Ovary (tissue), 9 donors: ENCODE measurements around the gene ACTL6A. TPM values are rescaled to one million over a fixed set of nuclear protein-coding genes. Genes with fewer than 3 reads are reported as not detected.

Experiments
- DNase-seq, 5 donors: peaks; one replicate each; pipeline ENCODE4 v3.0.0-alpha.2; 2019 to 2020
- H3K27ac ChIP-seq, 2 donors: fragments of 200-600 bp; one replicate each; pipeline versions ENCODE4 v1.5.1 to v1.8.0; 2019 to 2022
- H3K27me3 ChIP-seq: fragments of 200-600 bp; one replicate; pipeline ENCODE4 v1.8.0; 2022
- H3K36me3 ChIP-seq: fragments of 200-600 bp; sonication (generic); one replicate; pipeline ENCODE4 v1.5.1; 2019
- H3K4me1 ChIP-seq: one replicate; pipeline ENCODE4 v1.8.1; 2013; ENCODE audit warnings: mild to moderate bottlenecking, moderate library complexity; ENCODE audit not compliant: insufficient read depth
- H3K4me3 ChIP-seq: fragments of 200-600 bp; sonication (generic); one replicate; pipeline ENCODE4 v1.5.1; 2017
- H3K9me3 ChIP-seq, 2 donors: fragments of 200-600 bp in 1 of 2; sonication (generic) in 1 of 2; one replicate each; pipeline versions ENCODE4 v1.5.1 to v1.8.1; 2013 to 2019; ENCODE audit warnings: mild to moderate bottlenecking in 1 of 2, moderate library complexity in 1 of 2
- EP300 ChIP-seq: sonication (generic); formaldehyde crosslinking; IDR thresholded peaks from one replicate; pipeline ENCODE4 v1.6.1; 2017; ENCODE audit warnings: antibody characterized with exemption
- POLR2A ChIP-seq: fragments of 450-650 bp; IDR thresholded peaks from one replicate; pipeline ENCODE4 v1.6.1; 2017; ENCODE audit warnings: antibody characterized with exemption, mild to moderate bottlenecking, moderate library complexity
- WGBS, 3 donors: extraction: QIAGEN DNeasy Blood & Tissue Kit in 1 of 3; methylation state at CpG; one replicate each; pipeline versions ENCODE4 v1.1.5 to v1.1.7; 2013 to 2017; 5-methylcytosine and 5-hydroxymethylcytosine counted together
- intact Hi-C, 4 donors: fragments of 100-400 bp; cut with DNase I; formaldehyde crosslinking; loops; one replicate each; pipeline versions ENCODE4 v1.11.0 to v1.15.1; 2022 to 2023
- polyA plus RNA-seq, 2 donors: library from polyadenylated mRNA; stranded (reverse); fragments of 200-250 nt in 1 of 2; fragments of 350-450 nt in 1 of 2; fragmentation: Illumina TruSeq in 1 of 2; extraction: RNeasy Lipid Tissue Mini Kit (QIAGEN cat#74804) in 1 of 2; gene quantifications; one replicate each; pipeline ENCODE4 v1.2.3, GENCODE V29; 2013 to 2014
- total RNA-seq, 7 donors: library from RNA; depleted of rRNA in 2 of 7; stranded (reverse); fragments of >200 nt in 2 of 7; fragmentation: NEBNext Ultra II Directional in 3 of 7; extraction: Animal tissue kit (Norgen Biotek cat#: 25700) in 3 of 7; gene quantifications; one replicate each; pipeline versions ENCODE4 v1.1.0 to v1.2.4, GENCODE V29; 2016 to 2023
- TF ChIP-seq, protein P1 (sequence below), 3 donors: fragments of 450-650 bp in 2 of 3; fragments of 200-600 bp in 1 of 3; IDR thresholded peaks; one replicate each; pipeline versions ENCODE4 v1.5.1 to v1.8.0; 2016 to 2022; ENCODE audit warnings: antibody characterized with exemption in 3 of 3, mild to moderate bottlenecking in 1 of 3
- donor health status: DM: no; HTN: no; CAD: no; lungs with moderate emphysema.
- donor health status: DM: no; HTN: no; CAD: no.
- donor health status: Bipolar disorder and iron deficiency.
- donor health status: DM: yes; HTN: yes; CAD: no.
- donor health status: DM: no; HTN: no; CAD: no.
- donor health status: DM: yes; HTN: yes; CAD: no.

The ACTL6A gene
- total and polyA plus RNA-seq, 9 donors = 34.6 to 53.0 (median 42.1) TPM

DNA sequence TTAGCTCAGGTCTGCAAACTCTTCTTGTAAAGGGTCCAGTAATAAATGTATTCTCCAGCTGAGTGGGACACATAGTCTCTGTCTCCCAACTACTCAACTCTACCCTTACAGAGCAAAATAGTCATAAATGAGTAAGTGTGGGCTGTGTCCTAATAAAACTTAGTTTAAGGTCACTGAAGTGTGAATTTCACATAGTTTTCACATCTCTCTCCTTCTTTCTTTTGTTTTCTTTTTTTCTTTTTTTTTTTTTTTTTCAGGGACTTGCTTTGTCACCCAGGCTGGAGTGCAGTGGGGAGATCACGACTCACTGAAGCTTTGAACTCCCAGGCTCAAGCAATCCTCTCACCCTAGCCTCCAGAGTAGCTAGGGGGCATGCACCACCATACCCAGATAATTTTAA, 1.9 kb upstream of the ACTL6A start:
- no peak overlapping the region for H3K4me3 ChIP-seq
- TF ChIP-seq POLR2A = no peak
- TF ChIP-seq, protein P1, sequence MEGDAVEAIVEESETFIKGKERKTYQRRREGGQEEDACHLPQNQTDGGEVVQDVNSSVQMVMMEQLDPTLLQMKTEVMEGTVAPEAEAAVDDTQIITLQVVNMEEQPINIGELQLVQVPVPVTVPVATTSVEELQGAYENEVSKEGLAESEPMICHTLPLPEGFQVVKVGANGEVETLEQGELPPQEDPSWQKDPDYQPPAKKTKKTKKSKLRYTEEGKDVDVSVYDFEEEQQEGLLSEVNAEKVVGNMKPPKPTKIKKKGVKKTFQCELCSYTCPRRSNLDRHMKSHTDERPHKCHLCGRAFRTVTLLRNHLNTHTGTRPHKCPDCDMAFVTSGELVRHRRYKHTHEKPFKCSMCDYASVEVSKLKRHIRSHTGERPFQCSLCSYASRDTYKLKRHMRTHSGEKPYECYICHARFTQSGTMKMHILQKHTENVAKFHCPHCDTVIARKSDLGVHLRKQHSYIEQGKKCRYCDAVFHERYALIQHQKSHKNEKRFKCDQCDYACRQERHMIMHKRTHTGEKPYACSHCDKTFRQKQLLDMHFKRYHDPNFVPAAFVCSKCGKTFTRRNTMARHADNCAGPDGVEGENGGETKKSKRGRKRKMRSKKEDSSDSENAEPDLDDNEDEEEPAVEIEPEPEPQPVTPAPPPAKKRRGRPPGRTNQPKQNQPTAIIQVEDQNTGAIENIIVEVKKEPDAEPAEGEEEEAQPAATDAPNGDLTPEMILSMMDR (IDR thresholded peaks at IDR 0.05) = no peak
- no peak for TF ChIP-seq EP300
- WGBS, 3 donors = 82 to 89% (median 82%) methylated on average over 1 of the region's 1 CpG

DNA sequence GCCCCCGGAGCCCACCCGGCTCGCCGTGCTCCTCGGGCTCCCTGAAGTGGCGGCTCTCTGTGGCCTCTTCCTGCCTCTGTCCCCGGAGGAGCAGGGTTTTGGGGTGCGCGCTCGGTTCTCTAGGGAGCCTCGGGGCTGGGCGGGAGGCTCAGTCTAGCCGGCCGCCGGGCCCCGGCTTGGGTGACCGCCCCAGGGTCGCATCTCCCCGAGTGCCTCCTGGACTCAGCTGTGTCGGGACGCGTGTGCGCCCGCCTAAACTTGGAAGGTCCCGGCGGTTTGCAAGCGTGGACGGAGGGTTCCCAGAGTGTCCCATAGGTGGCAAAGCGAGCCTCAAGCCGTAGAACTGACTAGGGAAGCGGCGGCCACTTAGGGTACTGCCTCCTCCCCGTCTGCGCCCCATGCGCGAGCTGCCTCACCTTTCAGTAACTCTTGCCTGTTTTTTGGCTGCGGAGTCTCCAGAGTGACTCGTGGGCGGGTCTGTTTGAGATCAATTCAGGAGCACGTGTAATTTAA, 601 bp downstream of the ACTL6A start:
- Histone ChIP-seq H3K4me1 (peaks cover 3% of the 10 kb centered on the region), H3K27ac (peak overlapping the region; percentile 61 to 86), H3K9me3 (no peaks in the 10 kb centered on the region), H3K27me3 (no peaks in the 10 kb centered on the region), H3K4me3 (peak overlapping the region; percentile 54), H3K36me3 (no peaks in the 10 kb centered on the region)
- intact Hi-C loops = no loop called here
- TF ChIP-seq EP300 = no peak
- TF ChIP-seq, protein P1 (IDR thresholded peaks at IDR 0.05) = peak in 2 of 3 donors; percentile 52 to 61
- TF ChIP-seq POLR2A = no peak
- DNase-seq = peak in 4 of 5 donors; percentile 41 to 66 (median 56)
- 0 to 1% (median 1%) methylated on average over 31 to 40 of the region's 40 CpGs for WGBS, 3 donors

More for the DNA sequence above, 1.9 kb upstream of the ACTL6A start:
- H3K4me1 ChIP-seq = peaks cover 3% of the 10 kb centered on the region
- no peak overlapping the region for H3K27ac ChIP-seq
- no peak for DNase-seq
- H3K9me3 ChIP-seq = no peaks in the 10 kb centered on the region
- intact Hi-C loops = no loop called here
- no peaks in the 10 kb centered on the region for H3K36me3 ChIP-seq
- no peaks in the 10 kb centered on the region for H3K27me3 ChIP-seq

DNA sequence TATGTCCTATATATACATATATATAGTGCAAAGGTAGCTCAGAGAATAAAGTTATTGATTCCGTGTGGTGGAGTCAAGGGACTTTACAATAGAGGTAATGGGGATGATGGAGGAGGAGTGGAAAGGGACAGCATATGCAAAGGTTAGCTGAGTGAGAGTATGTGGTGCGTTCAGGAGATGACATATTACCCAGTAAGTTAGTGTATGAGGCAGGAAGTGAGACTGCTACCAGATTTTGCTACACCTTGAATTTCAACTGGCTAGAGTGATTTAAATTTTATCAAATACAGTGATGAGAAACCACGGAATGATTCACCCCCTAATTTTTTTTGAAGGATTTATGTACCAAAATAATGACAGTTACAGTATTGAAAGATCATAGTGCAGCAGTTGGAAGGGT, 2.8 kb downstream of the ACTL6A start:
- no peak for TF ChIP-seq EP300
- TF ChIP-seq POLR2A = no peak
- TF ChIP-seq, protein P1 (IDR thresholded peaks at IDR 0.05) = no peak
- Histone ChIP-seq H3K36me3 (no peaks in the 10 kb centered on the region), H3K4me3 (no peak overlapping the region), H3K27ac (no peak overlapping the region), H3K4me1 (peaks cover 3% of the 10 kb centered on the region), H3K27me3 (no peaks in the 10 kb centered on the region), H3K9me3 (no peaks in the 10 kb centered on the region)
- 76 to 82% (median 82%) methylated on average over 3 of the region's 3 CpGs for WGBS, 3 donors
- DNase-seq = no peak
- intact Hi-C loops = no loop called here

DNA sequence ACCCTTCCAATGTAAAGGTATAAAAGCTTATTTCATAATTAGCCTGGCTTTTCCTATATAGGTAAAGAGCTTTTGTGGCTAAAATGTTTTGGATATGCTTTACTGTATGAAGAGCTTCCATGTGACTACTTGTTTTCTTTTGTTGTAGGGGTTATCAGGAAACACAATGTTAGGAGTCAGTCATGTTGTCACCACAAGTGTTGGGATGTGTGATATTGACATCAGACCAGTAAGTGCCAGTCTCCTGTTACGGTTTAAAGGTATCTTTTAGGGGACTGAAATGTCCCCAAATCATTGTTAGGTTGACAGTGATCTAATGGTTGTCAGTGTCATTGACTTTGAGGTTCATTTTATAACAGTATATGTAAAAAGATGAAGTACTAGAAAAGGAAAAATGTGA, 18.3 kb downstream of the ACTL6A start:
- WGBS, 3 donors = 97 to 100% (median 98%) methylated on average over 1 of the region's 1 CpG
- TF ChIP-seq, protein P1 (IDR thresholded peaks at IDR 0.05) = no peak
- TF ChIP-seq POLR2A = no peak
- no peak for TF ChIP-seq EP300
- H3K4me3 ChIP-seq = no peak overlapping the region
- DNase-seq = no peak
- intact Hi-C loops = no loop called here
- no peaks in the 10 kb centered on the region for H3K4me1 ChIP-seq
- H3K36me3 ChIP-seq = no peaks in the 10 kb centered on the region
- no peaks in the 10 kb centered on the region for H3K9me3 ChIP-seq
- H3K27me3 ChIP-seq = no peaks in the 10 kb centered on the region
- H3K27ac ChIP-seq = no peak overlapping the region
